ENCODE measurements around the gene YEATS2. TPM values are rescaled to one million over a fixed set of nuclear protein-coding genes. Genes with fewer than 3 reads are reported as not detected.

The YEATS2 gene
- total and polyA plus RNA-seq, 8 donors: 3.1 to 68.8 (median 20.0) TPM

GRCh38 chr3:183833516-183833915, 135.9 kb downstream of the YEATS2 start:
- H3K36me3 ChIP-seq: peaks cover 24 to 97% (median 93%) of the 10 kb centered on the region in 4 donors
- WGBS, 5 donors: 96 to 97% (median 97%) methylated on average over 6 of the region's 6 CpGs

GRCh38 chr3:183837390-183837789, 139.8 kb downstream of the YEATS2 start:
- intact Hi-C loops (cut with DNase I; ENCODE audit: low total_unique reads): no loop called here
- TF ChIP-seq EP300 (IDR thresholded peaks at IDR 0.05): no peak
- TF ChIP-seq POLR2A (IDR thresholded peaks at IDR 0.05): no peak
- no peak for TF ChIP-seq POLR2AphosphoS5 (IDR thresholded peaks at IDR 0.05)
- TF ChIP-seq CTCF (IDR thresholded peaks at IDR 0.05): no peak
- H3K4me3 ChIP-seq: no peak overlapping the region
- no peaks in the 10 kb centered on the region for H3K9me3 ChIP-seq
- H3K36me3 ChIP-seq: peaks cover 36 to 97% (median 94%) of the 10 kb centered on the region in 4 donors
- no peaks in the 10 kb centered on the region for H3K4me1 ChIP-seq
- H3K27ac ChIP-seq: no peak overlapping the region
- WGBS, 5 donors: 88 to 97% (median 94%) methylated on average over 8 to 9 of the region's 9 CpGs
- no peaks in the 10 kb centered on the region for H3K27me3 ChIP-seq
- no peak for DNase-seq

More at GRCh38 chr3:183833516-183833915, 135.9 kb downstream of the YEATS2 start:
- no peak for DNase-seq
- intact Hi-C loops (cut with DNase I; ENCODE audit: low total_unique reads): no loop called here
- H3K9me3 ChIP-seq: no peaks in the 10 kb centered on the region
- no peaks in the 10 kb centered on the region for H3K4me1 ChIP-seq
- TF ChIP-seq POLR2AphosphoS5 (IDR thresholded peaks at IDR 0.05) (no peak), EP300 (IDR thresholded peaks at IDR 0.05) (no peak), CTCF (IDR thresholded peaks at IDR 0.05) (no peak), POLR2A (IDR thresholded peaks at IDR 0.05) (no peak)
- no peak overlapping the region for H3K27ac ChIP-seq
- no peaks in the 10 kb centered on the region for H3K27me3 ChIP-seq
- no peak overlapping the region for H3K4me3 ChIP-seq

- H3K27ac ChIP-seq: no peak overlapping the region
- H3K27me3 ChIP-seq: no peaks in the 10 kb centered on the region
- H3K4me3 ChIP-seq: no peak overlapping the region
- TF ChIP-seq POLR2A (IDR thresholded peaks at IDR 0.05): no peak
- TF ChIP-seq POLR2AphosphoS5 (IDR thresholded peaks at IDR 0.05): no peak
- TF ChIP-seq CTCF (IDR thresholded peaks at IDR 0.05): no peak
- TF ChIP-seq EP300 (IDR thresholded peaks at IDR 0.05): no peak
- no peaks in the 10 kb centered on the region for H3K9me3 ChIP-seq
- no peaks in the 10 kb centered on the region for H3K4me1 ChIP-seq
- intact Hi-C loops (cut with DNase I; ENCODE audit: low total_unique reads): no loop called here
- WGBS, 5 donors: 93 to 100% (median 98%) methylated on average over 3 of the region's 3 CpGs
- H3K36me3 ChIP-seq: peaks cover 33 to 97% (median 94%) of the 10 kb centered on the region in 4 donors
- DNase-seq: no peak
Observed at GRCh38 chr3:183837894-183838293, 140.3 kb downstream of the YEATS2 start.

GRCh38 chr3:183839751-183840150, 142.2 kb downstream of the YEATS2 start:
- Histone ChIP-seq H3K27ac (no peak overlapping the region), H3K36me3 (peaks cover 32 to 97% (median 94%) of the 10 kb centered on the region in 4 donors), H3K27me3 (no peaks in the 10 kb centered on the region), H3K4me3 (no peak overlapping the region), H3K9me3 (no peaks in the 10 kb centered on the region), H3K4me1 (no peaks in the 10 kb centered on the region)
- TF ChIP-seq POLR2AphosphoS5 (IDR thresholded peaks at IDR 0.05): no peak
- no peak for TF ChIP-seq CTCF (IDR thresholded peaks at IDR 0.05)
- no peak for TF ChIP-seq EP300 (IDR thresholded peaks at IDR 0.05)
- TF ChIP-seq POLR2A (IDR thresholded peaks at IDR 0.05): no peak
- intact Hi-C loops (cut with DNase I; ENCODE audit: low total_unique reads): no loop called here
- WGBS, 5 donors: 95 to 98% (median 97%) methylated on average over 4 of the region's 4 CpGs
- DNase-seq: no peak

Data from stomach (tissue), 9 donors.